HepG2 (cell line): Measurements from ENCODE around the gene UPB1. TPM values are rescaled to one million over a fixed set of nuclear protein-coding genes. Genes with fewer than 3 reads are reported as not detected.

ENCODE experiments used
- DRAP1 ChIP-seq: IDR thresholded peaks from 2 replicates; pipeline ENCODE4 v1.6.1; 2016; ENCODE audit warnings: missing genetic modification reagents, missing compliant biosample characterization
- FOXC1 ChIP-seq: sonication (generic); formaldehyde crosslinking; IDR thresholded peaks from 2 replicates; pipeline ENCODE4 v1.8.0; 2022; ENCODE audit warnings: mild to moderate bottlenecking, missing genetic modification reagents, borderline replicate concordance
- MAX ChIP-seq: IDR thresholded peaks from 2 replicates; pipeline ENCODE4 v1.6.1; 2012; ENCODE audit warnings: inconsistent platforms
- REXO4 ChIP-seq: sonication (generic); formaldehyde crosslinking; IDR thresholded peaks from 2 replicates; pipeline ENCODE4 v1.8.0; 2022; ENCODE audit warnings: missing genetic modification reagents, mild to moderate bottlenecking, borderline replicate concordance
- SOX13 ChIP-seq, 3 experiments: fragments of 450-650 bp in 1 of 3; sonication (generic) in 1 of 3; formaldehyde crosslinking in 1 of 3; IDR thresholded peaks in 2 of 3; conservative IDR thresholded peaks in 1 of 3; 2 replicates each; pipeline versions ENCODE4 v1.5.0 to v1.6.1; 2016 to 2020; ENCODE audit warnings: antibody characterized with exemption in 1 of 3, mild to moderate bottlenecking in 1 of 3, missing compliant biosample characterization in 1 of 3, missing genetic modification reagents in 1 of 3, moderate library complexity in 1 of 3
- TBL1XR1 ChIP-seq: fragments of 150-350 bp; IDR thresholded peaks from 2 replicates; pipeline ENCODE4 v1.6.1; 2014; ENCODE audit warnings: borderline replicate concordance, low read length; ENCODE audit not compliant: partially characterized antibody
- TRIM24 ChIP-seq: sonication (generic); formaldehyde crosslinking; IDR thresholded peaks from 2 replicates; pipeline ENCODE4 v1.8.0; 2022; ENCODE audit warnings: mild to moderate bottlenecking, missing genetic modification reagents
- ZC3H13 ChIP-seq: sonication (generic); formaldehyde crosslinking; IDR thresholded peaks from 2 replicates; pipeline ENCODE4 v1.8.1; 2023; ENCODE audit warnings: mild to moderate bottlenecking, missing genetic modification reagents, moderate library complexity
- ZNF333 ChIP-seq: sonication (generic); formaldehyde crosslinking; IDR thresholded peaks from 2 replicates; pipeline ENCODE4 v1.4.0; 2020; ENCODE audit warnings: mild to moderate bottlenecking, missing genetic modification reagents, borderline replicate concordance
- ZNF563 ChIP-seq: sonication (generic); formaldehyde crosslinking; IDR thresholded peaks from 2 replicates; pipeline ENCODE4 v1.8.0; 2022; ENCODE audit warnings: mild to moderate bottlenecking, moderate library complexity, missing genetic modification reagents
- ZNF564 ChIP-seq: sonication (generic); formaldehyde crosslinking; IDR thresholded peaks from 2 replicates; pipeline ENCODE4 v1.8.1; 2023; ENCODE audit warnings: mild to moderate bottlenecking, missing genetic modification reagents
- ZNF605 ChIP-seq: sonication (generic); formaldehyde crosslinking; IDR thresholded peaks from 2 replicates; pipeline ENCODE4 v1.8.0; 2022; ENCODE audit warnings: mild to moderate bottlenecking, missing genetic modification reagents
- ZNF687 ChIP-seq: sonication (generic); formaldehyde crosslinking; IDR thresholded peaks from 2 replicates; pipeline ENCODE4 v1.5.1; 2020; ENCODE audit warnings: mild to moderate bottlenecking, missing genetic modification reagents, moderate library complexity
- ZNF768 ChIP-seq: sonication (generic); formaldehyde crosslinking; IDR thresholded peaks from 2 replicates; pipeline ENCODE4 v1.4.0; 2020; ENCODE audit warnings: missing genetic modification reagents
- polyA plus RNA-seq, 8 experiments: library from polyadenylated mRNA; depleted of rRNA in 3 of 8; stranded (reverse) in 7 of 8; unstranded in 1 of 8; fragments of >200 nt; fragmentation: Illumina TruSeq in 4 of 8; extraction: Trizol in 4 of 8; gene quantifications; 2 replicates each; pipeline versions ENCODE4 v1.2.1 to v1.2.3, GENCODE V29; 2011 to 2016; ENCODE audit warnings: low read depth in 4 of 8, missing spikeins in 1 of 8, mixed read lengths in 1 of 8; ENCODE audit not compliant: insufficient read depth in 1 of 8
- total RNA-seq, 5 experiments: library from RNA; depleted of rRNA; stranded (reverse); fragments of >200 nt; fragmentation: Illumina TruSeq; extraction: Trizol; gene quantifications; 2 replicates each; pipeline ENCODE4 v1.2.3, GENCODE V29; 2016; ENCODE audit warnings: low read depth in 1 of 5
- TF ChIP-seq, protein P1 (sequence below), 2 experiments: IDR thresholded peaks; 2 replicates each; pipeline ENCODE4 v1.6.1; 2011 to 2012; ENCODE audit warnings: low read length in 2 of 2, borderline replicate concordance in 1 of 2, low read depth in 1 of 2, mild to moderate bottlenecking in 1 of 2, moderate library complexity in 1 of 2
- TF ChIP-seq, protein P2 (sequence below): sonication (generic); formaldehyde crosslinking; IDR thresholded peaks from 2 replicates; pipeline ENCODE4 v1.5.0; 2020; ENCODE audit warnings: missing genetic modification reagents

The UPB1 gene
- total and polyA plus RNA-seq, 2 of the 13 experiments (the other 11 are each of a cell fraction or from before 2014, with no cell fraction given): 0.38 to 1.2 TPM

- TF ChIP-seq TBL1XR1 (peak; percentile 17), ZNF605 (CRISPR knock-in tag) (peak; percentile 77; the same call in 1 of the 2 replicates), FOXC1 (peak; percentile 82), SOX13 (IDR thresholded peaks at IDR 0.05) (no peak), SOX13 (CRISPR knock-in tag; conservative IDR thresholded peaks at IDR 0.05 in 1 of 2, IDR thresholded peaks at IDR 0.05 in 1 of 2) (0 out of 4 replicates have a peak, but pooled peaks of 1 of the 2 experiments have one; percentile 23), MAX (peak; percentile 18; the same call in 1 of the 2 replicates), ZNF333 (CRISPR knock-in tag) (peak; percentile 81; the same call in 1 of the 2 replicates), ZNF564 (CRISPR knock-in tag) (0 out of 2 replicates have a peak, but pooled peaks have one; percentile 25), TRIM24 (0 out of 2 replicates have a peak, but pooled peaks have one; percentile 27), ZNF563 (CRISPR knock-in tag) (0 out of 2 replicates have a peak, but pooled peaks have one; percentile 10), DRAP1 (CRISPR knock-in tag) (no peak), ZC3H13 (CRISPR knock-in tag) (0 out of 2 replicates have a peak, but pooled peaks have one; percentile 39), REXO4 (CRISPR knock-in tag) (no peak), ZNF687 (CRISPR knock-in tag) (peak; percentile 21; the same call in 1 of the 2 replicates), ZNF768 (CRISPR knock-in tag) (peak; percentile 75; the same call in 1 of the 2 replicates)
- TF ChIP-seq, protein P1, sequence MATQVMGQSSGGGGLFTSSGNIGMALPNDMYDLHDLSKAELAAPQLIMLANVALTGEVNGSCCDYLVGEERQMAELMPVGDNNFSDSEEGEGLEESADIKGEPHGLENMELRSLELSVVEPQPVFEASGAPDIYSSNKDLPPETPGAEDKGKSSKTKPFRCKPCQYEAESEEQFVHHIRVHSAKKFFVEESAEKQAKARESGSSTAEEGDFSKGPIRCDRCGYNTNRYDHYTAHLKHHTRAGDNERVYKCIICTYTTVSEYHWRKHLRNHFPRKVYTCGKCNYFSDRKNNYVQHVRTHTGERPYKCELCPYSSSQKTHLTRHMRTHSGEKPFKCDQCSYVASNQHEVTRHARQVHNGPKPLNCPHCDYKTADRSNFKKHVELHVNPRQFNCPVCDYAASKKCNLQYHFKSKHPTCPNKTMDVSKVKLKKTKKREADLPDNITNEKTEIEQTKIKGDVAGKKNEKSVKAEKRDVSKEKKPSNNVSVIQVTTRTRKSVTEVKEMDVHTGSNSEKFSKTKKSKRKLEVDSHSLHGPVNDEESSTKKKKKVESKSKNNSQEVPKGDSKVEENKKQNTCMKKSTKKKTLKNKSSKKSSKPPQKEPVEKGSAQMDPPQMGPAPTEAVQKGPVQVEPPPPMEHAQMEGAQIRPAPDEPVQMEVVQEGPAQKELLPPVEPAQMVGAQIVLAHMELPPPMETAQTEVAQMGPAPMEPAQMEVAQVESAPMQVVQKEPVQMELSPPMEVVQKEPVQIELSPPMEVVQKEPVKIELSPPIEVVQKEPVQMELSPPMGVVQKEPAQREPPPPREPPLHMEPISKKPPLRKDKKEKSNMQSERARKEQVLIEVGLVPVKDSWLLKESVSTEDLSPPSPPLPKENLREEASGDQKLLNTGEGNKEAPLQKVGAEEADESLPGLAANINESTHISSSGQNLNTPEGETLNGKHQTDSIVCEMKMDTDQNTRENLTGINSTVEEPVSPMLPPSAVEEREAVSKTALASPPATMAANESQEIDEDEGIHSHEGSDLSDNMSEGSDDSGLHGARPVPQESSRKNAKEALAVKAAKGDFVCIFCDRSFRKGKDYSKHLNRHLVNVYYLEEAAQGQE (IDR thresholded peaks at IDR 0.05; ENCODE audit: borderline replicate concordance in 1 of 2, low read depth in 1 of 2, low read length in 2 of 2): peak in 1 of 2 experiments; percentile 30; a peak in 1 of 4 replicates
- TF ChIP-seq, protein P2, sequence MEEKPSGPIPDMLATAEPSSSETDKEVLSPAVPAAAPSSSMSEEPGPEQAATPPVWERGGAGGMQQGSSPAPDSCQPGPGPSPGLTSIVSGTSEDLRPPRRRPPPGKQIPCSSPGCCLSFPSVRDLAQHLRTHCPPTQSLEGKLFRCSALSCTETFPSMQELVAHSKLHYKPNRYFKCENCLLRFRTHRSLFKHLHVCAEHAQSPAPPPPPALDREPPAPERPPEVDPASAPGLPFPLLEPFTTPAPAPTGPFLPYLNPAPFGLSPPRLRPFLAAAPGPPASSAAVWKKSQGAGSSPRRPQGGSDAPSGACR (CRISPR knock-in tag): peak; percentile 83; the same call in 1 of the 2 replicates
Observed at GRCh38 chr22:24554313-24555164, 59.4 kb downstream of the UPB1 start, which contains the start of gene GUCD1 (continued).
